Activated naive CD4-positive, alpha-beta T cell treated with anti-CD3 and anti-CD28 coated beads for 36 hours (primary cell): ENCODE data around the gene CHFR. TPM values are rescaled to one million over a fixed set of nuclear protein-coding genes. Genes with fewer than 3 reads are reported as not detected.
"Not testable (repeated sequence)": the region's sequence is repeated elsewhere in the genome, so short reads cannot be mapped to it uniquely, and the experiment has no call there.

ENCODE experiments used
- CTCF ChIA-PET: fragments of 350-600 bp; sonication (Branson Sonifier 250); formaldehyde crosslinking; loops from one replicate; lab custom pipeline; 2021; ENCODE audit warnings: antibody characterized with exemption; lab: Charles Lee
- DNase-seq: peaks from one replicate; pipeline ENCODE4 v3.0.0-alpha.2; 2020
- H3K27ac Mint-ChIP-seq: one replicate; pipeline ENCODE4 v1.8.0; 2021; ENCODE audit warnings: mild to moderate bottlenecking, mixed read lengths
- H3K27me3 Mint-ChIP-seq: one replicate; pipeline ENCODE4 v1.8.0; 2021; ENCODE audit warnings: low read depth, mixed read lengths
- H3K36me3 Mint-ChIP-seq: one replicate; pipeline ENCODE4 v1.8.0; 2021; ENCODE audit warnings: low read depth, mixed read lengths
- H3K4me1 Mint-ChIP-seq: one replicate; pipeline ENCODE4 v1.8.0; 2021; ENCODE audit warnings: low read depth, mixed read lengths
- H3K4me3 Mint-ChIP-seq: one replicate; pipeline ENCODE4 v1.8.0; 2021; ENCODE audit warnings: mild to moderate bottlenecking, moderate library complexity, mixed read lengths
- H3K9me3 Mint-ChIP-seq: one replicate; pipeline ENCODE4 v1.8.0; 2021; ENCODE audit warnings: mixed read lengths
- intact Hi-C: fragments of 100-400 bp; cut with micrococcal nuclease; formaldehyde crosslinking; loops from one replicate; pipeline ENCODE4 v1.15.1; 2023
- total RNA-seq, 2 experiments: library from RNA; stranded (reverse); gene quantifications; one replicate each; pipeline ENCODE4 v1.2.3, GENCODE V29; 2021

Gene CHFR
- total RNA-seq, 2 experiments from 2014 or later, result 27.2 to 32.8 TPM

GRCh38 chr12:132872975-132873421, 14.4 kb downstream of the CHFR start:
- Mint-ChIP-seq H3K27me3 (no peaks in the 10 kb centered on the region), H3K9me3 (no peaks in the 10 kb centered on the region), H3K27ac (peak overlapping the region; percentile 53), H3K36me3 (peaks cover 34% of the 10 kb centered on the region), H3K4me1 (peaks cover 17% of the 10 kb centered on the region), H3K4me3 (no peak overlapping the region)
- DNase-seq, result peak; percentile 21
- CTCF ChIA-PET, result no interaction called here
- intact Hi-C loops, result no loop called here

GRCh38 chr12:132872073-132872855, 15.1 kb downstream of the CHFR start:
- intact Hi-C loops, result no loop called here

GRCh38 chr12:132869551-132869950, 17.9 kb downstream of the CHFR start:
- intact Hi-C loops, result no loop called here
- peaks cover 43% of the 10 kb centered on the region for H3K36me3 Mint-ChIP-seq
- CTCF ChIA-PET, result interaction anchor here (0.9 kb wide), 1 partner anchor 22 kb away, joined by 3 read pairs; no protein-coding TSS in a partner anchor
- H3K4me1 Mint-ChIP-seq, result peaks cover 36% of the 10 kb centered on the region
- H3K27ac Mint-ChIP-seq, result no peak overlapping the region
- H3K9me3 Mint-ChIP-seq, result no peaks in the 10 kb centered on the region
- no peaks in the 10 kb centered on the region for H3K27me3 Mint-ChIP-seq
- no peak for DNase-seq
- no peak overlapping the region for H3K4me3 Mint-ChIP-seq

More at GRCh38 chr12:132872073-132872855, 15.1 kb downstream of the CHFR start:
- CTCF ChIA-PET, result interaction anchor here (0.6 kb wide), 1 partner anchor 35 kb away, joined by 4 read pairs; no protein-coding TSS in a partner anchor
- Mint-ChIP-seq H3K4me3 (peak overlapping the region; percentile 34), H3K9me3 (no peaks in the 10 kb centered on the region), H3K27me3 (no peaks in the 10 kb centered on the region), H3K36me3 (peaks cover 35% of the 10 kb centered on the region), H3K27ac (peak overlapping the region; percentile 53), H3K4me1 (peaks cover 23% of the 10 kb centered on the region)
- no peak for DNase-seq

- Mint-ChIP-seq H3K4me3 (no peak overlapping the region), H3K4me1 (peaks cover 22% of the 10 kb centered on the region), H3K27ac (no peak overlapping the region), H3K36me3 (peaks cover 32% of the 10 kb centered on the region), H3K27me3 (no peaks in the 10 kb centered on the region), H3K9me3 (no peaks in the 10 kb centered on the region)
- intact Hi-C loops, result no loop called here
- no peak for DNase-seq
- CTCF ChIA-PET, result no interaction called here
Measured at GRCh38 chr12:132866251-132866828, 21.1 kb downstream of the CHFR start.

- no peak overlapping the region for H3K4me3 Mint-ChIP-seq
- no peak for DNase-seq
- peaks cover 27% of the 10 kb centered on the region for H3K36me3 Mint-ChIP-seq
- CTCF ChIA-PET, result no interaction called here
- peaks cover 7% of the 10 kb centered on the region for H3K4me1 Mint-ChIP-seq
- H3K27me3 Mint-ChIP-seq, result no peaks in the 10 kb centered on the region
- H3K9me3 Mint-ChIP-seq, result no peaks in the 10 kb centered on the region
- no peak overlapping the region for H3K27ac Mint-ChIP-seq
- intact Hi-C loops, result no loop called here
Measured at GRCh38 chr12:132861558-132861957, 25.8 kb downstream of the CHFR start.

- intact Hi-C loops, result no loop called here
- Mint-ChIP-seq H3K27me3 (no peaks in the 10 kb centered on the region), H3K27ac (no peak overlapping the region), H3K36me3 (peaks cover 36% of the 10 kb centered on the region), H3K4me3 (no peak overlapping the region), H3K9me3 (no peaks in the 10 kb centered on the region), H3K4me1 (no peaks in the 10 kb centered on the region)
- CTCF ChIA-PET, result no interaction called here
- no peak for DNase-seq
Measured at GRCh38 chr12:132858718-132859266, 28.6 kb downstream of the CHFR start.

GRCh38 chr12:132857019-132857418, 30.4 kb downstream of the CHFR start:
- H3K4me1 Mint-ChIP-seq, DNase-seq, H3K4me3 Mint-ChIP-seq, CTCF ChIA-PET, intact Hi-C loops, H3K27ac Mint-ChIP-seq, H3K9me3 Mint-ChIP-seq, H3K27me3 Mint-ChIP-seq: not testable (repeated sequence)
- H3K36me3 Mint-ChIP-seq, result peaks cover 40% of the 10 kb centered on the region

- Mint-ChIP-seq H3K36me3 (peaks cover 39% of the 10 kb centered on the region), H3K9me3 (no peaks in the 10 kb centered on the region), H3K4me3 (no peak overlapping the region)
Measured at GRCh38 chr12:132856581-132856980, 30.8 kb downstream of the CHFR start.

GRCh38 chr12:132855211-132855610, 32.2 kb downstream of the CHFR start:
- peaks cover 37% of the 10 kb centered on the region for H3K36me3 Mint-ChIP-seq
- intact Hi-C loops, H3K4me1 Mint-ChIP-seq, H3K27me3 Mint-ChIP-seq, H3K9me3 Mint-ChIP-seq, H3K27ac Mint-ChIP-seq, H3K4me3 Mint-ChIP-seq, DNase-seq, CTCF ChIA-PET: not testable (repeated sequence)

More at GRCh38 chr12:132856581-132856980, 30.8 kb downstream of the CHFR start:
- no peaks in the 10 kb centered on the region for H3K27me3 Mint-ChIP-seq
- DNase-seq, result no peak
- intact Hi-C loops, result no loop called here
- H3K4me1 Mint-ChIP-seq, result no peaks in the 10 kb centered on the region
- CTCF ChIA-PET, result no interaction called here
- H3K27ac Mint-ChIP-seq, result no peak overlapping the region

GRCh38 chr12:132853285-132854092, 33.9 kb downstream of the CHFR start:
- H3K36me3 Mint-ChIP-seq, result peaks cover 32% of the 10 kb centered on the region
- no peaks in the 10 kb centered on the region for H3K9me3 Mint-ChIP-seq
- no peak overlapping the region for H3K4me3 Mint-ChIP-seq
- no peaks in the 10 kb centered on the region for H3K4me1 Mint-ChIP-seq
- intact Hi-C loops, result no loop called here
- CTCF ChIA-PET, result no interaction called here
- no peaks in the 10 kb centered on the region for H3K27me3 Mint-ChIP-seq
- DNase-seq, result no peak
- H3K27ac Mint-ChIP-seq, result no peak overlapping the region

- no peak for DNase-seq
- CTCF ChIA-PET, result no interaction called here
Measured at GRCh38 chr12:132852496-132852895, 34.9 kb downstream of the CHFR start.

GRCh38 chr12:132851465-132851864, 35.9 kb downstream of the CHFR start:
- no peak overlapping the region for H3K4me3 Mint-ChIP-seq
- intact Hi-C loops, result no loop called here
- peaks cover 29% of the 10 kb centered on the region for H3K36me3 Mint-ChIP-seq
- H3K27me3 Mint-ChIP-seq, result no peaks in the 10 kb centered on the region
- no peaks in the 10 kb centered on the region for H3K9me3 Mint-ChIP-seq
- H3K4me1 Mint-ChIP-seq, result no peaks in the 10 kb centered on the region
- DNase-seq, result no peak
- CTCF ChIA-PET, result interaction anchor here (0.9 kb wide), 1 partner anchor 53 kb away, joined by 4 read pairs; no protein-coding TSS in a partner anchor
- H3K27ac Mint-ChIP-seq, result no peak overlapping the region

More at GRCh38 chr12:132852496-132852895, 34.9 kb downstream of the CHFR start:
- Mint-ChIP-seq H3K9me3 (no peaks in the 10 kb centered on the region), H3K27ac (no peak overlapping the region), H3K36me3 (peaks cover 30% of the 10 kb centered on the region), H3K4me3 (no peak overlapping the region), H3K27me3 (no peaks in the 10 kb centered on the region), H3K4me1 (no peaks in the 10 kb centered on the region)
- intact Hi-C loops, result no loop called here
